Breast epithelium (tissue), 4 donors: ENCODE measurements around the gene REEP3. TPM values are rescaled to one million over a fixed set of nuclear protein-coding genes. Genes with fewer than 3 reads are reported as not detected.

Experiments used
- DNase-seq, 2 donors: peaks; one replicate each; pipeline ENCODE4 v3.0.0-alpha.2; 2019; ENCODE audit warnings: low spot score in 2 of 2
- H3K27ac ChIP-seq, 2 donors: fragments of 200-600 bp; sonication (generic) in 1 of 2; one replicate each; pipeline ENCODE4 v1.5.1; 2016 to 2019; ENCODE audit warnings: mild to moderate bottlenecking in 1 of 2
- H3K27me3 ChIP-seq, 2 donors: fragments of 200-600 bp; sonication (generic) in 1 of 2; one replicate each; pipeline versions ENCODE4 v1.5.1 to v1.6.0; 2017 to 2019; ENCODE audit warnings: control low read depth in 1 of 2, mild to moderate bottlenecking in 1 of 2
- H3K36me3 ChIP-seq: fragments of 200-600 bp; one replicate; pipeline ENCODE4 v1.5.1; 2019
- H3K4me1 ChIP-seq, 2 donors: fragments of 200-600 bp; sonication (generic); one replicate each; pipeline ENCODE4 v1.5.1; 2016 to 2019; ENCODE audit warnings: control low read depth in 1 of 2
- H3K4me3 ChIP-seq, 3 donors: fragments of 200-600 bp; sonication (generic); 1 replicate in 2 of 3; 2 replicates in 1 of 3; pipeline ENCODE4 v1.5.1; 2016 to 2019; ENCODE audit warnings: mild to moderate bottlenecking in 3 of 3, moderate library complexity in 2 of 3
- H3K9me3 ChIP-seq, 2 donors: fragments of 200-600 bp; sonication (generic) in 1 of 2; one replicate each; pipeline ENCODE4 v1.5.1; 2016 to 2019; ENCODE audit warnings: control low read depth in 1 of 2
- CTCF ChIP-seq, 3 donors: fragments of 450-650 bp; IDR thresholded peaks; one replicate each; pipeline ENCODE4 v1.5.1; 2016 to 2017; ENCODE audit warnings: antibody characterized with exemption in 3 of 3, mild to moderate bottlenecking in 3 of 3, moderate library complexity in 3 of 3
- POLR2A ChIP-seq: fragments of 450-650 bp; IDR thresholded peaks from one replicate; pipeline ENCODE4 v1.6.1; 2016; ENCODE audit warnings: antibody characterized with exemption, mild to moderate bottlenecking, moderate library complexity
- POLR2AphosphoS5 ChIP-seq, 3 donors: sonication (generic); formaldehyde crosslinking; IDR thresholded peaks; one replicate each; pipeline ENCODE4 v1.6.1; 2017; ENCODE audit warnings: antibody characterized with exemption in 3 of 3
- intact Hi-C: fragments of 100-400 bp; cut with DNase I; formaldehyde crosslinking; loops from one replicate; pipeline ENCODE4 v1.15.1; 2023; ENCODE audit warnings: low total_unique reads
- total RNA-seq, 3 donors: library from RNA; depleted of rRNA; stranded (reverse); fragments of >200 nt; gene quantifications; one replicate each; pipeline ENCODE4 v1.1.0, GENCODE V29; 2016

Gene REEP3
- total RNA-seq, 3 donors from 2014 or later = 55.4 to 74.1 (median 63.6) TPM

- Histone ChIP-seq H3K9me3 (no peaks in the 10 kb centered on the region), H3K4me1 (peaks cover 0 to 8% of the 10 kb centered on the region in 2 donors), H3K27ac (peak overlapping the region; percentile 49 to 85), H3K36me3 (no peaks in the 10 kb centered on the region), H3K27me3 (no peaks in the 10 kb centered on the region), H3K4me3 (no peak overlapping the region)
- intact Hi-C loops = no loop called here
- no peak for DNase-seq
- no peak for TF ChIP-seq POLR2AphosphoS5 (IDR thresholded peaks at IDR 0.05)
- no peak for TF ChIP-seq CTCF (IDR thresholded peaks at IDR 0.05)
- no peak for TF ChIP-seq POLR2A
Measured at GRCh38 chr10:63554657-63555056, 33.5 kb downstream of the REEP3 start.

DNA sequence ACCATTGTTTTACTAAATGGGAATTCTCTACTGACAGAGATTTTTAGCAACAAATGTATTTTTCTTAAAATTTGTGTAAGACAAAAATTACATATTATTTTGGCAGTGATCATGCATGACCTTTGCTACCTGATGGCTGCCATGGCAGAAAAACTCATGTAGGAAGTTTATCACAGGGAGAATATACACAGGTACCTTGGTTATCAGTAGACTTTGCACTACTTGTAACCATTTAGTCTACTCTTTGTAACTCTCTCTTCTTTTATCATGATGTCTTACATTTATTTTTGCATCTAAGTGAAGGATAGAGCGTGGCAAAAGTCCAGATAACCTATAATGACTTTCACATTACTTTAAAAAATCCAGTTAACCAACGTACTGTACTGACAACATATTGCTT lies 34.1 kb downstream of the REEP3 start:
- no peak for DNase-seq
- Histone ChIP-seq H3K36me3 (no peaks in the 10 kb centered on the region), H3K4me1 (peaks cover 0 to 8% of the 10 kb centered on the region in 2 donors), H3K9me3 (no peaks in the 10 kb centered on the region), H3K27me3 (no peaks in the 10 kb centered on the region), H3K4me3 (no peak overlapping the region), H3K27ac (peak overlapping the region; percentile 9 to 85)
- TF ChIP-seq CTCF (IDR thresholded peaks at IDR 0.05) = no peak
- no peak for TF ChIP-seq POLR2A
- no peak for TF ChIP-seq POLR2AphosphoS5 (IDR thresholded peaks at IDR 0.05)
- intact Hi-C loops = no loop called here

DNA sequence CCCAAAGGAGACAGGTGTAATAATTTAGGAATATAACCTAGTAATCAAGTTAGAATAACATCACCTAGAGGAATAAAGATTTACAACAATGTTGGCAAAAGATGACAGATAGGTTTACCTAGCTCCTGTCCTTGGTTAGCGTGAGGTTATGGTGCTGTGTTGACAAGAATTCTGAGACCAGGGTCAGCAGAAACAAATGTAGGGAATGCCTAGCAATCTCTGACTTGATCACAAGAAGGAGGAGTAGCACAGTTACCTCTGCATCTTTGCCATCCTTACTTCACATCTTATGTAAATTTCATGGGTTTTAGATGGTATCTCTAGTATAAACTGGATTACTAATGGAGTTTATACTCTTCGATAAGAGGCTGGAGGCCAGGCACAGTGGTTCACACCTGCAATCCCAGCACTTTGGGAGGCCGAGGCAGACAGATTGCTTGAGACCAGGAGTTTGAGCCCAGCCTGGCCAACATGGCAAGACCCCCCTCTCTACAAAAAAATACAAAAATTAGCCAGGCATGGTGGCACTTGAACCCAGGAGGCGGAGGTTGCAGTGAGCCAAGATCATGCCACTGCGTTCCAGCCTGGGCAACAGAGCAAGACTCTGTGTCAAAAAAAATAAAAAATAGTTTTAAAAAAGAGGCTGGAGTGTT lies 37.1 kb downstream of the REEP3 start:
- TF ChIP-seq POLR2AphosphoS5 (IDR thresholded peaks at IDR 0.05) (no peak), POLR2A (no peak), CTCF (IDR thresholded peaks at IDR 0.05) (no peak)
- Histone ChIP-seq H3K4me3 (no peak overlapping the region), H3K4me1 (peaks cover 0 to 8% of the 10 kb centered on the region in 2 donors), H3K36me3 (no peaks in the 10 kb centered on the region), H3K9me3 (no peaks in the 10 kb centered on the region), H3K27ac (no peak overlapping the region), H3K27me3 (no peaks in the 10 kb centered on the region)
- intact Hi-C loops = no loop called here
- DNase-seq = no peak

DNA sequence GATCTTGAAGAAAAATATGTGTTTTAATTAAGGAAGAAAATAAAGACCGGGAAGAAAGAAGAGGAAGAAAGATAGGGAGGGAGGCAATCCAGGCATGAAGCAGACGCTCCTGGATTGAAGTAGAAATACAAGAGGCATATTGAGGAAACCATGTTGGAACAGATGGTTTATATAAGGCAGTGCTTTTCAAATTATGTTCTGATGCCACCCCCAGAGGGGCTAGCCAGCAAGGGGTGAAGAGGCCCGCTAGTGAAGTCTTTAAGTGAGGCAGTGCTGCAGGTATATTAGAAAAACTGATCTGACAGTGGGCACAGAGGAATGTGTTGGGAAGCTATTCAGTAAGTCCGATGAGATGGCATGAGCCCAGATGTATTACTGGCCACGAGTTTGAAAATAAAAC lies 40.1 kb downstream of the REEP3 start:
- no peak overlapping the region for H3K4me3 ChIP-seq
- no peak overlapping the region for H3K27ac ChIP-seq
- no peak for TF ChIP-seq CTCF (IDR thresholded peaks at IDR 0.05)
- no peak for TF ChIP-seq POLR2AphosphoS5 (IDR thresholded peaks at IDR 0.05)
- no peak for TF ChIP-seq POLR2A
- DNase-seq = no peak
- H3K27me3 ChIP-seq = no peaks in the 10 kb centered on the region
- no peaks in the 10 kb centered on the region for H3K4me1 ChIP-seq
- no peaks in the 10 kb centered on the region for H3K9me3 ChIP-seq
- intact Hi-C loops = no loop called here
- no peaks in the 10 kb centered on the region for H3K36me3 ChIP-seq

DNA sequence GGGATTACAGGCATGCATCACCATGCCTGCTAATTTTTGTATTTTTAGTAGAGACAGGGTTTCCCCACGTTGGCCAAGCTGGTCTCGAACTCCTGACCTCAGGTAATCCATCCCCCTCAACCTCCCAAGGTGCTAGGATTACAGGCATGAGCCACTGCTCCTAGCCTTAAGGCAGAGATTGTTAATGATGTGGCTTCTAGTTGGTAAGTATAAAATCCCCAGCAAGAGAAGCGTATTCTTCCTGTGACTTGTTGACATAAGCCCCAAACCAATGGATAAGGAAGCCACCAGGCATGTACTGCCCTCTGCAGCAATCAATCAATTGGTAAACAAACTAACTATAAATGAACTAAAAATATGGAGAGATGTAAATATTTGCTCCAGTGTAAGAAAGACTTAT lies 41.2 kb downstream of the REEP3 start:
- Histone ChIP-seq H3K9me3 (no peaks in the 10 kb centered on the region), H3K27ac (no peak overlapping the region), H3K4me3 (no peak overlapping the region), H3K4me1 (no peaks in the 10 kb centered on the region), H3K27me3 (no peaks in the 10 kb centered on the region), H3K36me3 (no peaks in the 10 kb centered on the region)
- intact Hi-C loops = no loop called here
- no peak for DNase-seq
- TF ChIP-seq POLR2A (no peak), POLR2AphosphoS5 (IDR thresholded peaks at IDR 0.05) (no peak)
